Colonic mucosa (tissue), 4 donors: Measurements from ENCODE around the gene PCSK5. TPM values are rescaled to one million over a fixed set of nuclear protein-coding genes. Genes with fewer than 3 reads are reported as not detected.
"Not testable (repeated sequence)": the region's sequence is repeated elsewhere in the genome, so short reads cannot be mapped to it uniquely, and the experiment has no call there.

Experiments used
- DNase-seq: peaks from one replicate; pipeline ENCODE4 v3.0.0-alpha.2; 2020
- H3K27ac ChIP-seq: fragments of 200-600 bp; one replicate; pipeline ENCODE4 v1.8.0; 2021
- H3K27me3 ChIP-seq: fragments of 200-600 bp; one replicate; pipeline ENCODE4 v1.8.0; 2021
- H3K36me3 ChIP-seq: fragments of 200-600 bp; one replicate; pipeline ENCODE4 v1.8.0; 2021
- H3K4me1 ChIP-seq: fragments of 200-600 bp; one replicate; pipeline ENCODE4 v1.8.0; 2021; ENCODE audit warnings: mild to moderate bottlenecking
- H3K4me3 ChIP-seq: fragments of 200-600 bp; one replicate; pipeline ENCODE4 v1.8.0; 2021
- H3K9ac ChIP-seq, 2 donors: one replicate each; pipeline ENCODE4 v1.7.0; 2013; ENCODE audit warnings: control low read depth in 2 of 2, low read depth in 2 of 2, low read length in 2 of 2
- H3K9me3 ChIP-seq: fragments of 200-600 bp; one replicate; pipeline ENCODE4 v1.8.0; 2021
- CTCF ChIP-seq: fragments of 200-600 bp; IDR thresholded peaks from one replicate; pipeline ENCODE4 v1.8.0; 2022; ENCODE audit warnings: antibody characterized with exemption, mild to moderate bottlenecking
- intact Hi-C: fragments of 100-400 bp; cut with DNase I; formaldehyde crosslinking; loops from one replicate; pipeline ENCODE4 v1.14.1; 2022
- total RNA-seq, 2 donors: library from RNA; stranded (reverse); fragmentation: NEBNext Ultra II Directional in 1 of 2; extraction: Animal tissue kit (Norgen Biotek cat#: 25700) in 1 of 2; gene quantifications; one replicate each; pipeline ENCODE4 v1.2.1, GENCODE V29; 2021
- donor health status: healthy.
- donor health status: DM: no; HTN: no; CAD: no.
- donor health status: DM: no; HTN: no; CAD: no.

The PCSK5 gene
- total RNA-seq, 2 donors from 2014 or later = 36.7 to 55.3 TPM

- Histone ChIP-seq H3K4me1 (no peaks in the 10 kb centered on the region), H3K27ac (no peak overlapping the region)
- no peak for DNase-seq
Measured at GRCh38 chr9:76323490-76323889, 433.0 kb downstream of the PCSK5 start.

GRCh38 chr9:76324030-76324429 lies 433.6 kb downstream of the PCSK5 start:
- H3K9me3 ChIP-seq, DNase-seq, H3K9ac ChIP-seq, H3K36me3 ChIP-seq, H3K4me3 ChIP-seq, H3K27me3 ChIP-seq, H3K4me1 ChIP-seq, H3K27ac ChIP-seq, intact Hi-C loops: not testable (repeated sequence)

More at GRCh38 chr9:76323490-76323889, 433.0 kb downstream of the PCSK5 start:
- intact Hi-C loops = no loop called here
- Histone ChIP-seq H3K9ac (no peak overlapping the region), H3K4me3 (no peak overlapping the region), H3K27me3 (no peaks in the 10 kb centered on the region), H3K36me3 (no peaks in the 10 kb centered on the region), H3K9me3 (no peaks in the 10 kb centered on the region)
- no peak for TF ChIP-seq CTCF

GRCh38 chr9:76330034-76330433 lies 439.6 kb downstream of the PCSK5 start:
- intact Hi-C loops = no loop called here

GRCh38 chr9:76333388-76333787 lies 442.9 kb downstream of the PCSK5 start:
- Histone ChIP-seq H3K4me1 (no peaks in the 10 kb centered on the region), H3K27me3 (no peaks in the 10 kb centered on the region), H3K9me3 (no peaks in the 10 kb centered on the region), H3K9ac (no peak overlapping the region), H3K27ac (no peak overlapping the region), H3K4me3 (no peak overlapping the region), H3K36me3 (no peaks in the 10 kb centered on the region)
- TF ChIP-seq CTCF = no peak
- intact Hi-C loops = no loop called here
- DNase-seq = no peak

More at GRCh38 chr9:76330034-76330433, 439.6 kb downstream of the PCSK5 start:
- no peaks in the 10 kb centered on the region for H3K36me3 ChIP-seq
- no peak overlapping the region for H3K4me3 ChIP-seq
- no peaks in the 10 kb centered on the region for H3K27me3 ChIP-seq
- no peaks in the 10 kb centered on the region for H3K4me1 ChIP-seq
- DNase-seq = no peak
- H3K27ac ChIP-seq = no peak overlapping the region
- TF ChIP-seq CTCF = no peak
- no peaks in the 10 kb centered on the region for H3K9me3 ChIP-seq
- no peak overlapping the region for H3K9ac ChIP-seq

GRCh38 chr9:76333964-76334363 lies 443.5 kb downstream of the PCSK5 start:
- no peak for TF ChIP-seq CTCF
- H3K9me3 ChIP-seq = no peaks in the 10 kb centered on the region
- no peaks in the 10 kb centered on the region for H3K4me1 ChIP-seq
- intact Hi-C loops = no loop called here
- no peak overlapping the region for H3K27ac ChIP-seq
- H3K4me3 ChIP-seq = no peak overlapping the region
- no peak overlapping the region for H3K9ac ChIP-seq
- H3K27me3 ChIP-seq = no peaks in the 10 kb centered on the region
- no peak for DNase-seq
- no peaks in the 10 kb centered on the region for H3K36me3 ChIP-seq

GRCh38 chr9:76336027-76336426 lies 445.6 kb downstream of the PCSK5 start:
- Histone ChIP-seq H3K4me1 (no peaks in the 10 kb centered on the region), H3K9ac (no peak overlapping the region), H3K4me3 (no peak overlapping the region), H3K27me3 (no peaks in the 10 kb centered on the region), H3K36me3 (no peaks in the 10 kb centered on the region), H3K9me3 (no peaks in the 10 kb centered on the region), H3K27ac (no peak overlapping the region)
- DNase-seq = no peak
- TF ChIP-seq CTCF = no peak
- intact Hi-C loops = no loop called here
